HTERT RPE-1 (cell line): Measurements from ENCODE around the gene CEACAM4.

Source experiments
- in situ Hi-C: fragments of 300-500 bp; cut with MboI; formaldehyde crosslinking; loops from 4 replicates; pipeline ENCODE4 v1.14.3; 2020; ENCODE audit warnings: low sequenced_read_pairs

The CEACAM4 gene

DNA sequence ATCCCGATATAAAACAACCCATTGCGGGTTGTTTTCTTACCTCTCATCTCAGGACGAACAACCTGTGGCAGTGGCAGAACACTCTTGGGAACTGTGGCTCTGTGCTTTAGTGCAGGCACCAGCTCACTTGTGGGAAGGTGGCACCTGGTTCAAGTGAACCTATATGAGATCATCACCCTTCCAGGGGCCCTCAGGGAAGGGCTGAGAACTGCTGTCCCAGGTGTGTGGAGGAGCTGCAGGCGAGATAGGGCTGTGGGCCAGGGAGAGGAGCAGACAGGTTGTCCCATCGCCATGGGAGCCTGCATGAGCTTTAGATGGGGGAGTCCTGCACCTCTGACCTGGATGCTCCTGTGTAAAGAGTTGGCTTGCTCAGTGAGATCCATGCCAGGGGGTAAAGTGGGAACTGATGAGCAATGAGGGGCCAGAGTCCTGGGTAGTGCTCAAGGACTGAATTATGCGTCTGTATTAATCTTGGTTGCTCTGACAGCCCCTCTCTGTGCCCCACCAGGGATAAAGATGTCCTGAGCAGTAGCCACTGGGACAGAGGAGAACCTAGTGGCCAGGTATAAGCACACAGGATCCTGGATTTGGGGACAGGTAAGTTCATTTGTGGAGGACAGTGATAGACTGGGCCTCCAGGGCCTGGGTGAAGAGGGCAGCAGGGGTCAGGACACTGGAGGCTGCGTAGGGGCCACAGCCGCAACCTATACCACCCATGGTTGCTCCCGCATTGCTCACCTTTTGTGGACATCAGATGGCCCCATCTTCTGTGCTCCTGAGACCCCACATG lies 8.7 kb downstream of the CEACAM4 start:
- in situ Hi-C loops: no loop called here

- in situ Hi-C loops: no loop called here
Observed at GRCh38 chr19:41616792-41617621, 9.9 kb downstream of the CEACAM4 start.

DNA sequence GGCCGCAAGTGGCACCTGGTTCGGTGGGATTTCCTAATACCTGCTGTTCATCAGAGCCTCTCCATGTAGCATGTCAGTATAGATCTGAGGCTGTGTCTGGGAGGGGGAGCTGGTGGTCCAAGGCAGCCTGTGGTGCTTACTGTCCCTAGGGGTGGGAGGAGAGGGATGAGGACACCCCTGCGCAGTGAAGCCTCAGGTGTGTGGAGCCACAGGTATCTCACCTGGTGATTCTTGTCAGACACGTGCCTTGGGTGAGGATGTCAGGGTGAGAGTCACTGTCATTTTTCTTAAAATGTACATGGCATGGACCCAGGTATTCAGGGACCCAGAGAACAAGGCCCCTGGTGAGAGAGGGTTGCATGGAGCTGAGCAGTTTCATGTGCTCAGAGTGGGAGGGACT lies 11.7 kb downstream of the CEACAM4 start:
- in situ Hi-C loops: no loop called here

DNA sequence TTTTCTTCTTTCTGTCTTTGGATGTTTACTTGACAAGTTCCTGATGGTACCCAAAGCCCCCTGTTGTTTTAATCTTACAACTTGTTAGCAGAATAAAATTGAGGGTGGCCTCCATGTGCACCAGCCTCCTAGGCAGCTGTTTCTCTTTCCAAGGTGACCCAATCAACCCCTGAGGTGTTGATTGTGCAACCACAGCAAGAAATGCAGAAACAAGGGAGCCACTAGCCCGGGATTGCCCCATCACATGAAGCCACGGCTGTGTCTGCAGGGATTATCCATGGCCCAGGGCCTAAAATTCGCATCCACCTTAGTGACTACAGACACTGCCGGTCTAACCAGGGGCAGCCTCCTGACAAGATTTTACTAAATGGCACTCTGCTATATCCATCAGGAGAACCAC lies 14.4 kb downstream of the CEACAM4 start:
- in situ Hi-C loops: no loop called here

GRCh38 chr19:41610789-41611188 lies 16.1 kb downstream of the CEACAM4 start:
- in situ Hi-C loops: no loop called here

DNA sequence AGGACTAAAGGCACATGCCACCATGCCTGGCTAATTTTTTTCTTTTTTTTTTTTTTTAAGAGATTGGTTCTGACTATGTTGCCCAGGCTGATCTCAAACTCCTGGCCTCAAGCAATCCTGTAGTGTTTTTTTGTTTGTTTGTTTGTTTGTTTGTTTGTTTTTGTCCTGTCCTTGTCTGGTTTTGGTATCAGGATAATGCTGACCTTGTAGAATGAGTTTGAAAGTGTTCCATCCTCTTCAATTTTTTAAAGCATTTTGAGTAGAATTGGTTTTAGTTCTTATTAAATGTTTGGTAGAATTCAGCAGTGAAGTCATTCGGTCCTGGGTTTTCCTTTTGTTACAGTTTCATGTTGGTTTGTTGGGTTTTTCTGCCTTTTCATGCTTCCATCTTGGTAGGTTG lies 19.2 kb downstream of the CEACAM4 start:
- in situ Hi-C loops: no loop called here

GRCh38 chr19:41606215-41606837 lies 20.5 kb downstream of the CEACAM4 start:
- in situ Hi-C loops: no loop called here

- in situ Hi-C loops: no loop called here
Observed at GRCh38 chr19:41604831-41605230, 22.0 kb downstream of the CEACAM4 start.

DNA sequence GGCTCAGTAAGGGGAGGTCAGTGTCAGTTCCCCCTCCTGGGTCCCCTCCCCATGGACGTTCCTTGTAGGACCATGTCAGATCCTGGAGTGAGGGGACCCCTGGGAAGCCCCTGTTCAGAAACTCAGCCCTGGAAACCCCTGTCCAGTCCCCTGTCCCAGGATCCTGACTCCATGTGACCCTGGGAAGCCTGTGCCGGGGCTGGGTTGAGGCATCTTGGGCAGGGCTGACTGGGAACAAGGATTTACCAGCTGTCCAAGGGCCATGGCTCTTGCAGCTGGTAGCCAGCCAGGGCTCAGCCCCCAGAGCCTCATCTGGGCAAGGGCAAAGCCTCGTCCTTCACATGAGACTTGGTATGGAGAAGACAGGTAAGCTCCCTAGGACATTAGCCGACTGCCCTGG lies 25.1 kb downstream of the CEACAM4 start:
- in situ Hi-C loops: no loop called here

DNA sequence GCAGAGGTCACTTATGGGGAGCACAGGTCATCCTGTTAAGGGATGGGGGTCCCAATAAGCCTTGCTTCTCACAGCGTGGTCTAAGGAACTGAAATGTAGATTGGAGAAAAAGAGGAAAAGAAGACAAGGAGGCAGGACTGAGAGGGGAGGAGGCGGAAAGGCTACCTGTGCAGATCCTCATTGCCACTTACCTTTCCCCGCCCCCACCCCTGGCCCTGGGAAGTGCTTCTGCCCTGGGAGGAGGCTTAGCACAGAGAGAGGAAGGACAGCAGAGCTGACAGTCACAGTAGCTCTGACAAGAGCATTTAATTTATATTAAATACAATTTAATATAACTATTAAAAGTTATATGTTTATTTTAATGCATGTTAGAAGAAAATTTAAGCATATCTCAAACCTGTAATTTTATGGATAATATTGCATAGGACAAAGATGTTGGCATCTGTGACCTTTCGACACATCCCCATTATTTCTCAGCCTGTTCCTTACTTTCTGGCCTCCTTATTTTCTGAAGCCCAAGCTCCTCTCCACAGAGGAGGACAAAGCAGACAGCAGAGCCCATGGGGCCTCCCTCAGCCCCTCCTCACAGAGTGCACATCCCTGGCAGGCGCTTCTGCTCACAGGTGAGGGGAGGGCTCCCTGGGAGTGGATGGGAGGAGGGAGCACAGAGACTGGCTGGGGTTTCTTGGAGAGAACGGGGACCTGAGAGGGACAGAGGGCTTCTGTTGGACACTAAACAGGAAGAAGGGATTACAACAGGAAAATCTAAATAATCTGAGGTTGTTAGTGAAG lies 27.5 kb downstream of the CEACAM4 start:
- in situ Hi-C loops: no loop called here

DNA sequence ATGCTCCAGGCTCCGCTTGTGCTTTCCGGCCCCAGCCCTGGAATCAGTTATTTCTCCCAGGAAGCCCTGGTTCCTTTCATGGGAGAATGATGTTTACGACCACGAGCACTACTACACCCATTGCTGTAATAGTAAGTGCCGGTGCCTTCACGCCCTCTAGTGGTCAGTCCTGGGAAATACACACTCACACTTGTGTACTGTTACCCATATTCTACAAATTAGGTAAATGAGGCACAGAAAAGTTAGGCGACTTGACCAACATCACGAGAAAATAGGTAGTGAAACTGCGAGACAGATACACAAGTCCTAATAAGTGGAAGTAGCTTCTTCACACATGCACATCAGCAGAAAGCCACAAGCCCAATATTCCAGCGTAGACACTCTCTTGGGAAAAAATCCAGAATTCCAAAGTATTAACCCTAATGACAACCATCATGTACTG lies 29.3 kb downstream of the CEACAM4 start:
- in situ Hi-C loops: no loop called here

- in situ Hi-C loops: no loop called here
Observed at GRCh38 chr19:41595890-41596280, 31.0 kb downstream of the CEACAM4 start.

DNA sequence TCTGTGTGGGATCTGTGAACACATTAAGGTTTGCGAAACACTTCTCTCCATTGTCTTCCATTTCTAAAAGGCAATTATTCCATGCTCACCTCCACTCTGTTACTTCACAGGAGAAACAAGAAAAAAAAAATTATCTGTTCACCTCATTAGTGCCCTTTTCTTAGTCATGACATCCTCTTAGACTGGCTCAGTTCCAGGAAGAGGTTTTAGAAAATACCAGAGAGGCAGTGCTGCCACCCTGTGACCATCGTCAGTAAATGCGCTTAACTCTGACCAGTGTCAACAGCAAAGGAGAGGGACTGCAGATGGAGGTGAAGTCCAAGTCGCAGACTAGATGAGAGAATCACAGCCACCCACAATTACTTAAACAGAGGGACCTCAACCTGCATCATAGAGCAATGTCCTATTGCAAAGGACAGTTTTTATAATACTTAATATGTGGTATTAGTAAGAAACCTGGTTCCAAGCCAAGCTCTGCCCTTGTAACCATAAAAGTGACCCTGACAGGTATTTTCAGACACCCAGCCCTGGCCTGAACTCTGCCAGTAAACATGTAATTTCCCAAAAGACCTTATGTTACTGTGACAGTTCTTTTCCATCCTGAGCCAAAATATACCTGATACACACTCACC lies 31.5 kb downstream of the CEACAM4 start:
- in situ Hi-C loops: no loop called here

DNA sequence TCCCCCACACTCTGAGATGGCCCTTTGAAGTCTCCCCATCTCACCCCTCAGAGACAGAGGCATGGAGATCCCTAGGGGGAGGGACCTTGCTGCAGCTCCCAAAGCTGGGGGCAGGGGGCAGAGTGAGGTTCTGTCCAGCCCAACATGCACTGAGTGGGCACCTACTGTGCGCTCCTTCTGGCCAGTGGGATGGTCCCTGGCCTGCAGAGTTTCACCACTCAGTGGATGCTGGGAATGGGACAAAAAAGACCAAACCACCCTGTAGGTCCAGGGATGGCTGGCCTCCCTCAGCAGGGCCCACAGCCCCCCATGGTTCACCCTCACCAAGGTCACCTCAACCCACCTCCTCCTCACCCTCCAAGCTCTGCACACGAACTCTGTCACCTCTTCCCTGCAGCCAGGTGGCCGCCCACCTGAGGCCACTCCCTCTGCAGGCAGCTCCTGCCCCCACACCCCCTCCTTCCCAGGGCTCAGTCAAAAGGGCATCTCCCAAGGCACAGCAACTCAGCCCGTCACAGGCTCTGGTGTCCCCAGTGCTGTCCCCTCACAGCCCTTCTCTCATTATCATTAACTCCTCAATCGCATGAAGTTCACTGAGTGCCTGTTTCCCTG lies 34.8 kb downstream of the CEACAM4 start:
- in situ Hi-C loops: no loop called here

GRCh38 chr19:41590936-41591335 lies 35.9 kb downstream of the CEACAM4 start:
- in situ Hi-C loops: no loop called here

DNA sequence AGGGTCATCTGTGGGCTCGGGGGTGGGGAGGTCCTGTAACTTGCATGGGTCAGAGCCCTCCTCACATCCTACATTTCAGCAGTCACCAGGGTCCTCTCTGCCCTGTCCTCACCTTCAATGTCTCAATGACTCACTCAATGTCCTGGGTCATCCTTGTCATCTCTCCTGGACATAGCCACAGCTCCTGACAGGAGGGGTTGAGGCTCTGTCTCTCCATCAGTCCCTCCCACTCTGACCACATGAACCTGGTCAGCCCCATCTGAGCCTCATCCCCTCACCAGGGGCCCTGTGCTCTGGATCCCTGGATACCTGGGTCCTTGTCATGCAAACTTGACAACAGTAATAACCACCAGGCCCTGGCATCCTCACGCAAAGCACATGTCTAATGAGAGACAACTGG lies 37.5 kb downstream of the CEACAM4 start:
- in situ Hi-C loops: no loop called here

GRCh38 chr19:41588497-41589209 lies 38.2 kb downstream of the CEACAM4 start:
- in situ Hi-C loops: no loop called here

DNA sequence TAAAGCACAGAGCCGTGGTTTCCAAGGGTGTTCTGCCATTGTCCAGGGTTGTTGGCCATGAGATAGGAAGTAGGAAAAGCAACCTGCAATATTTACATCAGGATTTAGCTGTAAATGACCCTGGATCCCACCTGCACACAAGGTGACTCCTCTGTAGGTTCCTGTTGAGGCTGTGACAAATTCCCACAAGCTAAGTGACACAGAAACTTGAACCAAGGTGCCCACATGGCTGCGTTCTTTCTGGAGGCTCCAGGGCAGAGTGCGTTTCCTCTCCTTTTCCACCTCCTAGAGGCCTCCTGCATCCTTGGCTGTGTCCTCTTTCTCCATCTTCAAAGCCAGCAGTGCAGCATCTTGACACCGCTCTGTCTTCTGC lies 39.0 kb downstream of the CEACAM4 start:
- in situ Hi-C loops: no loop called here

GRCh38 chr19:41587101-41587837 lies 39.6 kb downstream of the CEACAM4 start:
- in situ Hi-C loops: no loop called here
